ENCODE data around the gene SCG5.

GRCh38 chr15:32667321-32667720, 25.8 kb downstream of the SCG5 start:
- TF ChIP-seq CTCF (conservative IDR thresholded peaks at IDR 0.05; ENCODE audit: low read depth, low read length) (no peak), EZH2phosphoT487 (IDR thresholded peaks at IDR 0.05; ENCODE audit: borderline replicate concordance, low read length) (no peak), EZH2 (IDR thresholded peaks at IDR 0.05; ENCODE audit: low read length, unreplicated experiment) (no peak)

Measured in PC-3 (cell line).